Astrocyte (in vitro differentiated cells and primary cell): Measurements from ENCODE around the gene PRDM10.

Experiments used
- EZH2 ChIP-seq: IDR thresholded peaks from 2 replicates; pipeline ENCODE4 v1.6.1; 2012; ENCODE audit warnings: mild to moderate bottlenecking, low read length, inconsistent platforms; ENCODE audit not compliant: insufficient read depth
- TF ChIP-seq, protein P1 (sequence below): IDR thresholded peaks from 2 replicates; pipeline ENCODE4 v1.5.1; 2011; ENCODE audit warnings: low read depth, mild to moderate bottlenecking, inconsistent platforms, low read length, moderate library complexity; ENCODE audit not compliant: insufficient read depth

DNA sequence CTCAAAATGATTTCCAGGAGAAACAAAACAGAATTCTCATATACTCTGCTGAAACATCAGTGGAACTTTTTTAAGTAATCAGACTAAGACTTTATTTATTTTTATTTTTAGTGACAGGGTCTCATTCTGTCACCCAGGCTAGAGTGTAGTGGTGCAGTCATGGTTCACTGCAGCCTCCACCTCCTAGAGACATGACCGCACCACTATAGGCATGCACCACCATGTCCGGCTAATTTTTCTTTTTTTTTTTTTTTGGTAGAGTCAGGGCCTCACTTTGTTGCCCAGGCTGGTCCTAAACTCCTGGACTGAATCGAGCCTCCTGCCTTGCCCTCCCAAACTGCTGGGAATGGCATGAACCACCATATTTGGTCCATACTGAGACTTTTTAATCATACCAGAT, 42.9 kb downstream of the PRDM10 start:
- TF ChIP-seq, protein P1, sequence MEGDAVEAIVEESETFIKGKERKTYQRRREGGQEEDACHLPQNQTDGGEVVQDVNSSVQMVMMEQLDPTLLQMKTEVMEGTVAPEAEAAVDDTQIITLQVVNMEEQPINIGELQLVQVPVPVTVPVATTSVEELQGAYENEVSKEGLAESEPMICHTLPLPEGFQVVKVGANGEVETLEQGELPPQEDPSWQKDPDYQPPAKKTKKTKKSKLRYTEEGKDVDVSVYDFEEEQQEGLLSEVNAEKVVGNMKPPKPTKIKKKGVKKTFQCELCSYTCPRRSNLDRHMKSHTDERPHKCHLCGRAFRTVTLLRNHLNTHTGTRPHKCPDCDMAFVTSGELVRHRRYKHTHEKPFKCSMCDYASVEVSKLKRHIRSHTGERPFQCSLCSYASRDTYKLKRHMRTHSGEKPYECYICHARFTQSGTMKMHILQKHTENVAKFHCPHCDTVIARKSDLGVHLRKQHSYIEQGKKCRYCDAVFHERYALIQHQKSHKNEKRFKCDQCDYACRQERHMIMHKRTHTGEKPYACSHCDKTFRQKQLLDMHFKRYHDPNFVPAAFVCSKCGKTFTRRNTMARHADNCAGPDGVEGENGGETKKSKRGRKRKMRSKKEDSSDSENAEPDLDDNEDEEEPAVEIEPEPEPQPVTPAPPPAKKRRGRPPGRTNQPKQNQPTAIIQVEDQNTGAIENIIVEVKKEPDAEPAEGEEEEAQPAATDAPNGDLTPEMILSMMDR = no peak
- TF ChIP-seq EZH2 = no peak
